Endothelial cell of umbilical vein (primary cell): ENCODE results near the gene IAPP. TPM values are rescaled to one million over a fixed set of nuclear protein-coding genes. Genes with fewer than 3 reads are reported as not detected.

Experiments
- BruUV-seq: library from RNA; stranded (reverse); fragments of 400-500 nt; replicated peaks from 2 replicates; lab custom pipeline; 2021; lab: Mats Ljungman, UMichigan
- CTCF ChIA-PET: fragments of 300-600, 350-600 bp; sonication (Branson Sonifier 250); formaldehyde crosslinking; loops from one replicate; lab custom pipeline; 2021; ENCODE audit warnings: antibody characterized with exemption, inconsistent platforms; lab: Charles Lee
- POLR2A ChIA-PET: fragments of 300-600, 350-600 bp; sonication (Branson Sonifier 250); formaldehyde crosslinking; loops from one replicate; lab custom pipeline; 2021; ENCODE audit warnings: antibody characterized with exemption, inconsistent platforms; lab: Charles Lee
- DNase-seq: peaks from one replicate; pipeline ENCODE4 v3.0.0-alpha.2; 2011; ENCODE audit warnings: low read depth, low spot score
- FAIRE-seq: peaks from 2 replicates; lab custom pipeline; 2011; peaks lifted over from hg19 to GRCh38; lab: Jason Lieb, UNC
- H2AFZ ChIP-seq: 2 replicates; pipeline ENCODE4 v1.6.0; 2012; ENCODE audit warnings: low read depth, low read length, control low read depth, inconsistent platforms
- H3K27ac ChIP-seq: 2 replicates; pipeline ENCODE4 v1.5.1; 2011; ENCODE audit warnings: low read depth, mild to moderate bottlenecking, control low read depth, low read length, moderate library complexity; ENCODE audit not compliant: insufficient read depth
- H3K27me3 ChIP-seq, 2 experiments: 2 replicates each; pipeline versions ENCODE4 v1.6.0 to v1.6.1; 2011; ENCODE audit warnings: low read length in 2 of 2, mixed read lengths in 1 of 2; ENCODE audit not compliant: control insufficient read depth in 2 of 2, insufficient read depth in 2 of 2
- H3K36me3 ChIP-seq, 2 experiments: 2 replicates in 1 of 2; 3 replicates in 1 of 2; pipeline ENCODE4 v1.5.1; 2011; ENCODE audit warnings: low read length in 2 of 2, mild to moderate bottlenecking in 1 of 2, moderate library complexity in 1 of 2; ENCODE audit not compliant: control insufficient read depth in 2 of 2, insufficient read depth in 2 of 2; ENCODE audit errors: extremely low read depth in 1 of 2
- H3K4me1 ChIP-seq: 3 replicates; pipeline ENCODE4 v1.5.1; 2011; ENCODE audit warnings: mild to moderate bottlenecking, low read length; ENCODE audit not compliant: control insufficient read depth, insufficient read depth; ENCODE audit errors: extremely low read depth
- H3K4me2 ChIP-seq: 2 replicates; pipeline ENCODE4 v1.6.1; 2011; ENCODE audit warnings: low read length, control low read depth, mixed read lengths; ENCODE audit not compliant: insufficient read depth
- H3K4me3 ChIP-seq, 3 experiments: fragments of 200-600 bp in 1 of 3; sonication (generic), shearing (Covaris generic) in 1 of 3; replicated peaks in 1 of 3; 2 replicates each; pipeline ENCODE4 v1.5.1; 2011 to 2016; ENCODE audit warnings: control low read depth in 3 of 3, low read length in 3 of 3, mild to moderate bottlenecking in 2 of 3, inconsistent platforms in 1 of 3, low read depth in 1 of 3, moderate library complexity in 1 of 3; ENCODE audit not compliant: insufficient read depth in 1 of 3
- H3K79me2 ChIP-seq: 2 replicates; pipeline ENCODE4 v1.6.0; 2012; ENCODE audit warnings: low read length, inconsistent platforms; ENCODE audit not compliant: control insufficient read depth, insufficient read depth
- H3K9ac ChIP-seq: replicated peaks from 2 replicates; pipeline ENCODE3; 2011; ENCODE audit warnings: low read length, control low read depth; ENCODE audit not compliant: insufficient read depth; ENCODE audit errors: extremely low read depth
- H3K9me1 ChIP-seq: replicated peaks from 3 replicates; pipeline ENCODE4 v1.6.0; 2011; ENCODE audit warnings: mild to moderate bottlenecking, low read length; ENCODE audit not compliant: control insufficient read depth, insufficient read depth; ENCODE audit errors: extremely low read depth
- H3K9me3 ChIP-seq: replicated peaks from 2 replicates; pipeline ENCODE4 v1.5.1; 2012; ENCODE audit warnings: low read length, inconsistent platforms; ENCODE audit not compliant: control insufficient read depth, insufficient read depth
- H4K20me1 ChIP-seq: replicated peaks from 2 replicates; pipeline ENCODE3; 2011; ENCODE audit warnings: mild to moderate bottlenecking, low read length; ENCODE audit not compliant: control insufficient read depth, insufficient read depth; ENCODE audit errors: extremely low read depth
- CTCF ChIP-seq, 2 donors: IDR thresholded peaks; 1 replicate in 1 of 2; 2 replicates in 1 of 2; pipeline ENCODE4 v1.5.1; 2011; ENCODE audit warnings: low read length in 2 of 2, mild to moderate bottlenecking in 2 of 2, moderate library complexity in 2 of 2, control low read depth in 1 of 2, inconsistent platforms in 1 of 2, low read depth in 1 of 2; ENCODE audit not compliant: insufficient read depth in 1 of 2; ENCODE audit errors: extremely low read depth in 1 of 2
- EZH2 ChIP-seq: IDR thresholded peaks from 2 replicates; pipeline ENCODE4 v1.6.1; 2012; ENCODE audit warnings: borderline replicate concordance, low read depth, mild to moderate bottlenecking, moderate library complexity, low read length, inconsistent platforms; ENCODE audit not compliant: severe bottlenecking
- FOS ChIP-seq: IDR thresholded peaks from 2 replicates; pipeline ENCODE4 v1.6.1; 2011; ENCODE audit warnings: mild to moderate bottlenecking, low read length, moderate library complexity, borderline replicate concordance; ENCODE audit not compliant: insufficient read depth
- GATA2 ChIP-seq: IDR thresholded peaks from 2 replicates; pipeline ENCODE4 v1.7.0; 2011; ENCODE audit warnings: low read depth, mild to moderate bottlenecking, moderate library complexity, mixed read lengths, low read length; ENCODE audit not compliant: insufficient read length, insufficient read depth
- JUN ChIP-seq: IDR thresholded peaks from 2 replicates; pipeline ENCODE4 v1.6.1; 2011; ENCODE audit warnings: borderline replicate concordance, low read depth; ENCODE audit not compliant: insufficient read length, insufficient read depth
- MAX ChIP-seq: IDR thresholded peaks from 2 replicates; pipeline ENCODE4 v1.6.1; 2011; ENCODE audit not compliant: insufficient read depth, insufficient read length
- MYC ChIP-seq: IDR thresholded peaks from one replicate; pipeline ENCODE4 v1.6.1; 2011; ENCODE audit warnings: mild to moderate bottlenecking, low read depth, low read length
- POLR2A ChIP-seq: IDR thresholded peaks from 2 replicates; pipeline ENCODE4 v1.6.1; 2012; ENCODE audit warnings: low read depth, mild to moderate bottlenecking, control low read depth, low read length
- POLR2AphosphoS5 ChIP-seq: IDR thresholded peaks from 2 replicates; pipeline ENCODE4 v1.6.1; 2012; ENCODE audit warnings: low read depth, mild to moderate bottlenecking, control low read depth, low read length, moderate library complexity; ENCODE audit not compliant: insufficient read depth
- dilution Hi-C: fragments of 300-500 bp; cut with MboI; formaldehyde crosslinking; loops from one replicate; pipeline ENCODE4 v1.15.0; 2019; ENCODE audit warnings: low sequenced_read_pairs; ENCODE audit not compliant: extremely low pct_ligation_motif_present
- intact Hi-C: fragments of 100-400 bp; cut with micrococcal nuclease; formaldehyde crosslinking; loops from one replicate; pipeline ENCODE4 v1.10.0; 2022
- polyA plus RNA-seq, 4 experiments: library from polyadenylated mRNA; depleted of rRNA in 3 of 4; stranded (reverse) in 3 of 4; unstranded in 1 of 4; fragments of >200 nt; gene quantifications; 2 replicates each; pipeline versions ENCODE4 v1.2.1 to v1.2.3, GENCODE V29; 2011 to 2012; ENCODE audit warnings: missing spikeins in 1 of 4
- total RNA-seq: library from RNA; stranded (reverse); gene quantifications from 2 replicates; pipeline ENCODE4 v1.2.3, GENCODE V29; 2021

IAPP gene
- total and polyA plus RNA-seq, 2 donors (not counting 3 experiments of a cell fraction or from before 2014, with no cell fraction given), result not detected

- no peak overlapping the region for H3K9ac ChIP-seq
- no peaks in the 10 kb centered on the region for H3K27me3 ChIP-seq
- no peaks in the 10 kb centered on the region for H3K9me1 ChIP-seq
- no peak for TF ChIP-seq POLR2A
- no peak for TF ChIP-seq EZH2
- TF ChIP-seq MAX, result no peak
- no peak for TF ChIP-seq JUN
- TF ChIP-seq GATA2, result no peak
- TF ChIP-seq MYC, result no peak
- H2AFZ ChIP-seq, result no peak overlapping the region
- no peaks in the 10 kb centered on the region for H3K36me3 ChIP-seq
- intact Hi-C loops, result no loop called here
- H4K20me1 ChIP-seq, result no peaks in the 10 kb centered on the region
- no peak overlapping the region for H3K4me2 ChIP-seq
- CTCF ChIA-PET, result no interaction called here
- no peaks in the 10 kb centered on the region for H3K79me2 ChIP-seq
- dilution Hi-C loops, result no loop called here
- BruUV-seq, result no TSS peak
- DNase-seq (no peak), FAIRE-seq (no peak)
- no peaks in the 10 kb centered on the region for H3K4me1 ChIP-seq
- POLR2A ChIA-PET, result no interaction called here
- H3K9me3 ChIP-seq, result no peaks in the 10 kb centered on the region
- H3K4me3 ChIP-seq, result no peak overlapping the region
- no peak overlapping the region for H3K27ac ChIP-seq
Observed at GRCh38 chr12:21353487-21353886, 19.2 kb upstream of the IAPP start.

GRCh38 chr12:21353948-21354347 lies 18.8 kb upstream of the IAPP start:
- no peak overlapping the region for H3K27ac ChIP-seq
- no peak overlapping the region for H3K4me3 ChIP-seq
- H3K27me3 ChIP-seq, result no peaks in the 10 kb centered on the region
- H3K79me2 ChIP-seq, result no peaks in the 10 kb centered on the region
- H4K20me1 ChIP-seq, result no peaks in the 10 kb centered on the region
- dilution Hi-C loops (no loop called here), intact Hi-C loops (no loop called here)
- TF ChIP-seq POLR2A (no peak), POLR2AphosphoS5 (no peak), GATA2 (no peak), MAX (no peak), EZH2 (no peak), MYC (no peak), FOS (no peak), CTCF (IDR thresholded peaks at IDR 0.05; ENCODE audit: extremely low read depth in 1 of 2, insufficient read depth in 1 of 2, low read depth in 1 of 2, low read length in 2 of 2) (no peak), JUN (no peak)
- H3K9me1 ChIP-seq, result no peaks in the 10 kb centered on the region
- H3K4me1 ChIP-seq, result no peaks in the 10 kb centered on the region
- H3K9me3 ChIP-seq, result no peaks in the 10 kb centered on the region
- H3K4me2 ChIP-seq, result no peak overlapping the region
- no peaks in the 10 kb centered on the region for H3K36me3 ChIP-seq
- no peak overlapping the region for H3K9ac ChIP-seq
- no peak overlapping the region for H2AFZ ChIP-seq
- FAIRE-seq, result no peak
- ChIA-PET CTCF (no interaction called here), POLR2A (no interaction called here)
- DNase-seq, result no peak
- BruUV-seq, result no TSS peak
